Stimulated activated CD8-positive, alpha-beta memory T cell treated with anti-CD3 and anti-CD28 coated beads, Interleukin-2, amount 100 ng/mL, for 48 hours (primary cell): Measurements from ENCODE around the gene LRRC8B.

ENCODE experiments used
- DNase-seq, 2 donors: peaks; one replicate each; pipeline ENCODE4 v3.0.0-alpha.2; 2020; ENCODE audit warnings: low read depth in 2 of 2

LRRC8B gene

GRCh38 chr1:89633800-89634625 is 109.4 kb downstream of the LRRC8B start:
- no peak for DNase-seq

- DNase-seq: no peak
Measured at GRCh38 chr1:89635825-89636815, 111.5 kb downstream of the LRRC8B start.

GRCh38 chr1:89637496-89637895 is 112.9 kb downstream of the LRRC8B start:
- DNase-seq: no peak

- DNase-seq: no peak
Measured at GRCh38 chr1:89640440-89640839, 115.8 kb downstream of the LRRC8B start.

GRCh38 chr1:89641781-89642180 is 117.2 kb downstream of the LRRC8B start:
- DNase-seq: no peak

GRCh38 chr1:89643577-89643976 is 118.9 kb downstream of the LRRC8B start:
- no peak for DNase-seq

GRCh38 chr1:89644119-89644814 is 119.6 kb downstream of the LRRC8B start:
- no peak for DNase-seq

- DNase-seq: no peak
Measured at GRCh38 chr1:89646259-89646658, 121.6 kb downstream of the LRRC8B start.
